ENCODE measurements around the gene STON2. TPM values are rescaled to one million over a fixed set of nuclear protein-coding genes. Genes with fewer than 3 reads are reported as not detected.
"Not testable (repeated sequence)": the region's sequence is repeated elsewhere in the genome, so short reads cannot be mapped to it uniquely, and the experiment has no call there.

STON2 gene
- total and polyA plus RNA-seq, 2 donors from 2014 or later, result 14.8 to 86.6 TPM

DNA sequence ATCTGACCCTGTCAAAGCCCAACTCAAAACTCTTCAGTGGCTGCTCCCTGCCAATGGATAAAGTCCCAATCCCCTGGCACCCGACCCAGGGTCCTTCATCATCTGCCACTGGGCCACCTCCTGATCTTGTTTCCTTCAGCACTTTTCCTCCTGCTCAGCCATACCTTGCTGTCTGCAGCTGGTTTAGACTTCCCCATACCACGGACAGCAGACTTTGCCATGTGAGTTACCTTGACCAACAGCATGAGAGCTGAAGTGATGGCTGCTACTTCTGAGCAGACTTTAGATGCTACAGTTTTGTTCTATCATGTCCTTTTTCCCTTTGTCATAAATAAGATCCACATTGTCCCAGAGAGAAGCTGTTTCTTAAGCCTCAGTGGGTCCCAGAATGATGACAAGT, 33.3 kb upstream of the STON2 start:
- DNase-seq, result no peak
- TF ChIP-seq, protein P1, sequence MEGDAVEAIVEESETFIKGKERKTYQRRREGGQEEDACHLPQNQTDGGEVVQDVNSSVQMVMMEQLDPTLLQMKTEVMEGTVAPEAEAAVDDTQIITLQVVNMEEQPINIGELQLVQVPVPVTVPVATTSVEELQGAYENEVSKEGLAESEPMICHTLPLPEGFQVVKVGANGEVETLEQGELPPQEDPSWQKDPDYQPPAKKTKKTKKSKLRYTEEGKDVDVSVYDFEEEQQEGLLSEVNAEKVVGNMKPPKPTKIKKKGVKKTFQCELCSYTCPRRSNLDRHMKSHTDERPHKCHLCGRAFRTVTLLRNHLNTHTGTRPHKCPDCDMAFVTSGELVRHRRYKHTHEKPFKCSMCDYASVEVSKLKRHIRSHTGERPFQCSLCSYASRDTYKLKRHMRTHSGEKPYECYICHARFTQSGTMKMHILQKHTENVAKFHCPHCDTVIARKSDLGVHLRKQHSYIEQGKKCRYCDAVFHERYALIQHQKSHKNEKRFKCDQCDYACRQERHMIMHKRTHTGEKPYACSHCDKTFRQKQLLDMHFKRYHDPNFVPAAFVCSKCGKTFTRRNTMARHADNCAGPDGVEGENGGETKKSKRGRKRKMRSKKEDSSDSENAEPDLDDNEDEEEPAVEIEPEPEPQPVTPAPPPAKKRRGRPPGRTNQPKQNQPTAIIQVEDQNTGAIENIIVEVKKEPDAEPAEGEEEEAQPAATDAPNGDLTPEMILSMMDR (IDR thresholded peaks at IDR 0.05; ENCODE audit: borderline replicate concordance, extremely low read depth, insufficient read depth), result no peak
- H3K9ac ChIP-seq (ENCODE audit: low read length in 3 of 3), result no peak overlapping the region
- no peaks in the 10 kb centered on the region for H3K9me3 ChIP-seq (ENCODE audit: control insufficient read depth in 2 of 3, insufficient read depth in 1 of 3, low read length in 3 of 3)
- peak overlapping the region in 1 of 3 donors; percentile 4 for H3K4me3 ChIP-seq (ENCODE audit: low read length in 3 of 3)
- FAIRE-seq, result no peak
- intact Hi-C loops (cut with DNase I), result no loop called here
- peaks cover 3 to 19% (median 10%) of the 10 kb centered on the region in 3 donors for H3K4me1 ChIP-seq (ENCODE audit: control insufficient read depth in 2 of 3, insufficient read depth in 2 of 3, low read depth in 1 of 3, low read length in 3 of 3)
- no peak overlapping the region for H3K27ac ChIP-seq (ENCODE audit: low read depth in 2 of 2, low read length in 2 of 2)
- H3K36me3 ChIP-seq (ENCODE audit: control insufficient read depth in 2 of 3, insufficient read depth in 3 of 3, low read length in 3 of 3), result no peaks in the 10 kb centered on the region
- H3K27me3 ChIP-seq (ENCODE audit: control insufficient read depth, insufficient read depth, low read length), result no peaks in the 10 kb centered on the region

DNA sequence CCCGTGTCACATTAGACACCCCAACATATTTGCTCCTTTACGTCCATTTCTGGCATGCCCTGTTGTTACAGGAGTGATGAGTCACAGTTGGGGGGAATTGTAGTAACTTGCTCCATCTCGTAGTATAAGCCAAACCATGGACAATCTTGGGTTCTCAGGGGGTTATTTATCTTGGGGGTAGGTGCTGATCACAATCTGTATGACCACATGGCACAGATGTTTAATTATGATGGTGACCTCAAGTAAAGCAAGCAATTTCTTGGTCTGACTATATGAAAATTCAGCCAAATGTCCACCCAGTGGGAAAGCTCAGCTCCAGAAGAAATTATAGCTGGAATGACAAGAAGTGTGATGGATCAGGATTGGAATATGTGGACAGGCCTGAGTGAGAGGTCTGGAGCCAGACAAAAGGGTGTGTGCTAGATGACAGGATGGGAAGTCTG, 32.1 kb upstream of the STON2 start:
- Histone ChIP-seq H3K9ac (ENCODE audit: low read length in 3 of 3) (no peak overlapping the region), H3K4me3 (ENCODE audit: low read length in 3 of 3) (no peak overlapping the region), H3K36me3 (ENCODE audit: control insufficient read depth in 2 of 3, insufficient read depth in 3 of 3, low read length in 3 of 3) (no peaks in the 10 kb centered on the region), H3K4me1 (ENCODE audit: control insufficient read depth in 2 of 3, insufficient read depth in 2 of 3, low read depth in 1 of 3, low read length in 3 of 3) (peaks cover 3 to 26% (median 15%) of the 10 kb centered on the region in 3 donors), H3K9me3 (ENCODE audit: control insufficient read depth in 2 of 3, insufficient read depth in 1 of 3, low read length in 3 of 3) (no peaks in the 10 kb centered on the region), H3K27ac (ENCODE audit: low read depth in 2 of 2, low read length in 2 of 2) (no peak overlapping the region), H3K27me3 (ENCODE audit: control insufficient read depth, insufficient read depth, low read length) (no peaks in the 10 kb centered on the region)
- intact Hi-C loops (cut with DNase I), result no loop called here
- FAIRE-seq (no peak), DNase-seq (no peak)
- TF ChIP-seq, protein P1 (IDR thresholded peaks at IDR 0.05; ENCODE audit: borderline replicate concordance, extremely low read depth, insufficient read depth), result no peak

DNA sequence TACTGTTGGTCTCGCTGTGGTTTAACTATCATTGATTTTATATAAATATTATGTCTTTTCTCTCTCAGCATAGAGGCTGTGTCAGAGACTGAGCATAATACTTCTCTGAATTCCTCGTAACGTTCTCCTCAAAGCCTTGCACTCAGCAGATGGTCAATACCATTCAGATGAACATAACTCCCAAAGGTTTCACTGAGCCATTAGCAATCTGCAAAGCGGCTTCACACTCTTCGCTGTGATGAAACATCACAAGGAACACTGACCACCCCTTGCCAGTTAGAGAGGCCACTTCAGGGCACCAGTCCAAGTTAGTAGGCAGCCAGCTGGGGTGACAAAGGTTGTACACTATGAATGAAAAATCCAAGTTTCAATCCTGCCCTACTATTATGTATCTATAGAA, 30.1 kb upstream of the STON2 start:
- DNase-seq, result no peak
- H3K27me3 ChIP-seq (ENCODE audit: control insufficient read depth, insufficient read depth, low read length), result no peaks in the 10 kb centered on the region
- H3K4me3 ChIP-seq (ENCODE audit: low read length in 3 of 3), result no peak overlapping the region
- no peak for FAIRE-seq
- no peaks in the 10 kb centered on the region for H3K9me3 ChIP-seq (ENCODE audit: control insufficient read depth in 2 of 3, insufficient read depth in 1 of 3, low read length in 3 of 3)
- H3K4me1 ChIP-seq (ENCODE audit: control insufficient read depth in 2 of 3, insufficient read depth in 2 of 3, low read depth in 1 of 3, low read length in 3 of 3), result peaks cover 3 to 23% (median 14%) of the 10 kb centered on the region in 3 donors
- H3K9ac ChIP-seq (ENCODE audit: low read length in 3 of 3), result no peak overlapping the region
- no peak overlapping the region for H3K27ac ChIP-seq (ENCODE audit: low read depth in 2 of 2, low read length in 2 of 2)
- H3K36me3 ChIP-seq (ENCODE audit: control insufficient read depth in 2 of 3, insufficient read depth in 3 of 3, low read length in 3 of 3), result no peaks in the 10 kb centered on the region
- intact Hi-C loops (cut with DNase I), result no loop called here
- TF ChIP-seq, protein P1 (IDR thresholded peaks at IDR 0.05; ENCODE audit: borderline replicate concordance, extremely low read depth, insufficient read depth), result no peak

DNA sequence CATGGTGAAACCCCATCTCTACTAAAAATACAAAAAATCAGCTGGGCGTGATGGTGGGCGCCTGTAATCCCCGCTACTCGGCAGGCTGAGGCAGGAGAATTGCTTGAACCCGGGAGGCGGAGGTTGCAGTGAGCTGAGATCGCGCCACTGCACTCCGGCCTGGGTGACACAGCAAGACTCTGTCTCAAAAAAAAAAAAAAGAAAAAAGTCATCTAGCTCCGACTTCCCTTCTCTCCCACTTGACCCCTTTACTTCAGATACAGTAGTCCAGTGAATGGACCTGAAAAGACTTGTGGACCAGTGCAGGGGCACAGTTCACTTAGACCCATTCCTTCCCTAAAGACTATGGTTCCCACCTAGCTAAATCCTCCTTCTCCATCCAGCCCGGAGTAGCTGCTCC, 29.6 kb upstream of the STON2 start:
- H3K9ac ChIP-seq (ENCODE audit: low read length in 3 of 3); DNase-seq; H3K36me3 ChIP-seq (ENCODE audit: control insufficient read depth in 2 of 3, insufficient read depth in 3 of 3, low read length in 3 of 3); H3K27me3 ChIP-seq (ENCODE audit: control insufficient read depth, insufficient read depth, low read length); H3K9me3 ChIP-seq (ENCODE audit: control insufficient read depth in 2 of 3, insufficient read depth in 1 of 3, low read length in 3 of 3); H3K4me3 ChIP-seq (ENCODE audit: low read length in 3 of 3); H3K27ac ChIP-seq (ENCODE audit: low read depth in 2 of 2, low read length in 2 of 2); intact Hi-C loops (cut with DNase I); FAIRE-seq: not testable (repeated sequence)
- H3K4me1 ChIP-seq (ENCODE audit: control insufficient read depth in 2 of 3, insufficient read depth in 2 of 3, low read depth in 1 of 3, low read length in 3 of 3), result peaks cover 3 to 26% (median 14%) of the 10 kb centered on the region in 3 donors

Data from kidney (tissue), 14 donors.